Astrocyte (in vitro differentiated cells and primary cell): ENCODE results near the gene ZZZ3.

Experiments used
- EZH2 ChIP-seq: IDR thresholded peaks from 2 replicates; pipeline ENCODE4 v1.6.1; 2012; ENCODE audit warnings: mild to moderate bottlenecking, low read length, inconsistent platforms; ENCODE audit not compliant: insufficient read depth
- TF ChIP-seq, protein P1 (sequence below): IDR thresholded peaks from 2 replicates; pipeline ENCODE4 v1.5.1; 2011; ENCODE audit warnings: low read depth, mild to moderate bottlenecking, inconsistent platforms, low read length, moderate library complexity; ENCODE audit not compliant: insufficient read depth

DNA sequence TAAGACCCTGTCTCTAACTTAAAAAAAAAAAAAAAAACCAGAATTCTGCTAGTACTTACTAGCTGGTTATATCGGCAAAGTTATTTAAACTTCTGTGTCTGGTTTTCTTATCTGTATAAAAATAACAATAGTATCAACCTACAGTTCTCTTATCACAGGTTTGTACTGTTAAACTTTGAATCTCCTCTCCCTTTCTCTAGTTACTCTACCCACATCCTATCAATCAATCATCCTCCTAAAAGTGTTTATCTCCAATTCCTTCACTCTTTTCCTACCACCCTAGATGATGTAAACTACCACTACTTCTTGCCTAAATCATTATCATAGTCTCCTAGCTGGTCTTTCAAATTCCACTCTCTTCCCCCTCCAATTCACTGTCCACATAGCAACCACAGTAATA, 49.6 kb upstream of the ZZZ3 start:
- TF ChIP-seq, protein P1, sequence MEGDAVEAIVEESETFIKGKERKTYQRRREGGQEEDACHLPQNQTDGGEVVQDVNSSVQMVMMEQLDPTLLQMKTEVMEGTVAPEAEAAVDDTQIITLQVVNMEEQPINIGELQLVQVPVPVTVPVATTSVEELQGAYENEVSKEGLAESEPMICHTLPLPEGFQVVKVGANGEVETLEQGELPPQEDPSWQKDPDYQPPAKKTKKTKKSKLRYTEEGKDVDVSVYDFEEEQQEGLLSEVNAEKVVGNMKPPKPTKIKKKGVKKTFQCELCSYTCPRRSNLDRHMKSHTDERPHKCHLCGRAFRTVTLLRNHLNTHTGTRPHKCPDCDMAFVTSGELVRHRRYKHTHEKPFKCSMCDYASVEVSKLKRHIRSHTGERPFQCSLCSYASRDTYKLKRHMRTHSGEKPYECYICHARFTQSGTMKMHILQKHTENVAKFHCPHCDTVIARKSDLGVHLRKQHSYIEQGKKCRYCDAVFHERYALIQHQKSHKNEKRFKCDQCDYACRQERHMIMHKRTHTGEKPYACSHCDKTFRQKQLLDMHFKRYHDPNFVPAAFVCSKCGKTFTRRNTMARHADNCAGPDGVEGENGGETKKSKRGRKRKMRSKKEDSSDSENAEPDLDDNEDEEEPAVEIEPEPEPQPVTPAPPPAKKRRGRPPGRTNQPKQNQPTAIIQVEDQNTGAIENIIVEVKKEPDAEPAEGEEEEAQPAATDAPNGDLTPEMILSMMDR, result no peak
- no peak for TF ChIP-seq EZH2
